GM23338 (cell line): ENCODE data around the gene PIGN. TPM values are rescaled to one million over a fixed set of nuclear protein-coding genes. Genes with fewer than 3 reads are reported as not detected.

Source experiments
- ATAC-seq: fragments of 200-7000 bp; cut with Tn5 transposase; 3 replicates; pipeline ENCODE4 v1.9.1; 2020
- DNase-seq: peaks from one replicate; pipeline ENCODE4 v3.0.0-alpha.2; 2015; ENCODE audit warnings: low spot score
- H2AFZ ChIP-seq: fragments of 200-600 bp; sonication (generic); 2 replicates; pipeline ENCODE4 v1.8.0; 2016; ENCODE audit warnings: antibody characterized with exemption, mild to moderate bottlenecking, moderate library complexity
- H3F3A ChIP-seq: fragments of 200-600 bp; sonication (generic); replicated peaks from 2 replicates; pipeline ENCODE4 v1.8.0; 2017; ENCODE audit warnings: antibody characterized with exemption, mixed run types, low read depth
- H3K27ac ChIP-seq: fragments of 200-600 bp; sonication (generic); 2 replicates; pipeline ENCODE4 v1.6.1; 2016; ENCODE audit warnings: low read depth
- H3K27me3 ChIP-seq: fragments of 200-600 bp; sonication (generic); 2 replicates; pipeline ENCODE4 v1.8.0; 2016; ENCODE audit warnings: mild to moderate bottlenecking, mixed run types, moderate library complexity; ENCODE audit not compliant: insufficient read depth
- H3K36me3 ChIP-seq: fragments of 200-600 bp; sonication (generic); 2 replicates; pipeline ENCODE4 v1.8.0; 2016; ENCODE audit warnings: mild to moderate bottlenecking; ENCODE audit not compliant: insufficient read depth
- H3K4me1 ChIP-seq: fragments of 200-600 bp; sonication (generic); 2 replicates; pipeline ENCODE4 v1.8.0; 2016; ENCODE audit warnings: mild to moderate bottlenecking, moderate library complexity; ENCODE audit not compliant: insufficient read depth
- H3K4me2 ChIP-seq: fragments of 200-600 bp; sonication (generic); 2 replicates; pipeline ENCODE4 v1.7.1; 2017; ENCODE audit warnings: mixed run types
- H3K4me3 ChIP-seq: fragments of 200-600 bp; sonication (generic); 2 replicates; pipeline ENCODE4 v1.6.1; 2016; ENCODE audit warnings: mixed run types
- H3K79me2 ChIP-seq: fragments of 200-600 bp; sonication (generic); replicated peaks from 2 replicates; pipeline ENCODE4 v1.8.0; 2017; ENCODE audit warnings: mild to moderate bottlenecking; ENCODE audit not compliant: insufficient read depth
- H3K9me2 ChIP-seq: fragments of 200-600 bp; sonication (generic); 2 replicates; pipeline ENCODE4 v1.8.0; 2017; ENCODE audit not compliant: insufficient read depth
- H4K20me1 ChIP-seq: fragments of 200-600 bp; sonication (generic); replicated peaks from 2 replicates; pipeline ENCODE4 v1.8.0; 2017; ENCODE audit warnings: mild to moderate bottlenecking; ENCODE audit not compliant: insufficient read depth
- H3K27ac Mint-ChIP-seq: 2 replicates; pipeline ENCODE4 v1.8.0; 2020; ENCODE audit warnings: inconsistent platforms, mild to moderate bottlenecking, moderate library complexity, mixed read lengths
- H3K27me3 Mint-ChIP-seq: 3 replicates; pipeline ENCODE4 v1.8.0; 2022; ENCODE audit warnings: low read depth, mild to moderate bottlenecking, moderate library complexity, mixed read lengths, inconsistent platforms; ENCODE audit not compliant: insufficient read depth, poor library complexity
- H3K36me3 Mint-ChIP-seq: 3 replicates; pipeline ENCODE4 v1.8.0; 2021; ENCODE audit warnings: low read depth, mild to moderate bottlenecking, inconsistent platforms, moderate library complexity, mixed read lengths
- H3K4me1 Mint-ChIP-seq: 3 replicates; pipeline ENCODE4 v1.8.0; 2020; ENCODE audit warnings: mild to moderate bottlenecking, inconsistent platforms, mixed read lengths
- H3K4me3 Mint-ChIP-seq: 3 replicates; pipeline ENCODE4 v1.8.0; 2021; ENCODE audit warnings: moderate library complexity, mild to moderate bottlenecking, inconsistent platforms, mixed read lengths
- H3K9me3 Mint-ChIP-seq: 3 replicates; pipeline ENCODE4 v1.8.0; 2020; ENCODE audit warnings: moderate library complexity, mild to moderate bottlenecking, inconsistent platforms, mixed read lengths
- CREB1 ChIP-seq: fragments of 250-450 bp; sonication (Bioruptor Pico); IDR thresholded peaks from 2 replicates; pipeline ENCODE4 v1.5.0; 2020; ENCODE audit warnings: low read depth, mild to moderate bottlenecking, moderate library complexity
- ETS1 ChIP-seq: IDR thresholded peaks from 2 replicates; pipeline ENCODE4 v1.6.1; 2016; ENCODE audit warnings: antibody characterized with exemption
- EZH2 ChIP-seq: fragments of 200-600 bp; sonication (generic); IDR thresholded peaks from one replicate; pipeline ENCODE4 v1.8.0; 2017; ENCODE audit warnings: antibody characterized with exemption, mild to moderate bottlenecking, low read depth; ENCODE audit not compliant: unreplicated experiment
- EZH2phosphoT487 ChIP-seq: fragments of 200-600 bp; sonication (generic); IDR thresholded peaks from one replicate; pipeline ENCODE4 v1.8.1; 2018; ENCODE audit warnings: antibody characterized with exemption; ENCODE audit not compliant: unreplicated experiment
- JUNB ChIP-seq: IDR thresholded peaks from one replicate; pipeline ENCODE4 v1.6.1; 2016; ENCODE audit warnings: antibody characterized with exemption; ENCODE audit not compliant: unreplicated experiment
- NANOG ChIP-seq: IDR thresholded peaks from 2 replicates; pipeline ENCODE4 v1.6.1; 2016; ENCODE audit warnings: antibody characterized with exemption, borderline replicate concordance
- POLR2AphosphoS5 ChIP-seq: IDR thresholded peaks from 2 replicates; pipeline ENCODE4 v1.6.1; 2016; ENCODE audit warnings: antibody characterized with exemption, low read depth
- STAT1 ChIP-seq: IDR thresholded peaks from one replicate; pipeline ENCODE4 v1.6.1; 2016; ENCODE audit warnings: antibody characterized with exemption; ENCODE audit not compliant: unreplicated experiment
- ZNF114 ChIP-seq: fragments of 250-450 bp; sonication (Bioruptor Pico); IDR thresholded peaks from 2 replicates; pipeline ENCODE4 v1.5.0; 2020; ENCODE audit warnings: mild to moderate bottlenecking, moderate library complexity
- ZNF331 ChIP-seq: fragments of 250-450 bp; sonication (Bioruptor Pico); IDR thresholded peaks from 2 replicates; pipeline ENCODE4 v1.5.0; 2020; ENCODE audit warnings: low read depth, mild to moderate bottlenecking, moderate library complexity
- polyA plus RNA-seq: library from polyadenylated mRNA; unstranded; fragments of >200 nt; fragmentation: Nextera tagmentation; extraction: Ambion mirVana; gene quantifications from 2 replicates; pipeline ENCODE4 v1.2.1, GENCODE V29; 2016
- total RNA-seq: library from RNA; depleted of rRNA; stranded (reverse); fragments of >200 nt; shearing (Covaris generic); gene quantifications from 2 replicates; pipeline ENCODE4 v1.2.3, GENCODE V29; 2014
- TF ChIP-seq, protein P1 (sequence below): fragments of 250-450 bp; sonication (Bioruptor Pico); IDR thresholded peaks from 2 replicates; pipeline ENCODE4 v1.5.0; 2020; ENCODE audit warnings: mild to moderate bottlenecking, moderate library complexity
- TF ChIP-seq, protein P2 (sequence below): IDR thresholded peaks from one replicate; pipeline ENCODE4 v1.6.1; 2018; ENCODE audit warnings: antibody characterized with exemption; ENCODE audit not compliant: unreplicated experiment
- TF ChIP-seq, protein P3 (sequence below), 2 experiments: fragments of 200-600 bp in 1 of 2; sonication (generic) in 1 of 2; conservative IDR thresholded peaks; 2 replicates each; pipeline versions ENCODE4 v1.5.1 to v1.6.1; 2016 to 2017; ENCODE audit warnings: antibody characterized with exemption in 2 of 2, low read depth in 2 of 2, mild to moderate bottlenecking in 2 of 2, moderate library complexity in 1 of 2

Gene PIGN
- total and polyA plus RNA-seq, 2 experiments from 2014 or later: 9.4 to 33.0 TPM

DNA sequence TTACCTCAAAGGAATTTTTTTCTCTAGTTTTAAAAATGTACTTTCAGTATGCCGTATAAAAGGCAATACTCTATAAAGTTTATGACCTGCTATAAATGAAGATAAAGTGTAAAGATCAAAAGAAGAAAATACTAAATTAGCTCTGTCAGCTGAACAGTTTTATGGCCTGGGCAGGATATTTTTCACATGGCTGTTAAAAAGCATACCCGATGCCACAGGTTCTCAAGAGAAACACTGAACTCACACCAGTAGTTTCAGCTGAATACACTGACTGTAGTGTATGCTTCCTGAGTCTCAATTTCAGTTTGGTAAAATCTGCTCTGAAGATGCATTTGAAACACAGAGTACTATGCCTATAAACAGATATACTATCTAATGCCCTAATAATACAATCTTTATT is 126.0 kb downstream of the PIGN start:
- no peaks in the 10 kb centered on the region for H3K4me1 ChIP-seq
- no peak overlapping the region for H3K27ac Mint-ChIP-seq
- 0 out of 2 replicates have a peak, but pooled peaks cover 3% of the 10 kb centered on the region for H3K9me2 ChIP-seq
- H3K4me2 ChIP-seq: no peak overlapping the region
- no peak overlapping the region for H3K27ac ChIP-seq
- no peaks in the 10 kb centered on the region for H3K4me1 Mint-ChIP-seq
- no peaks in the 10 kb centered on the region for H3K36me3 ChIP-seq
- H3K79me2 ChIP-seq: no peaks in the 10 kb centered on the region
- no peaks in the 10 kb centered on the region for H3F3A ChIP-seq
- ATAC-seq (no peak), DNase-seq (no peak)
- no peak overlapping the region for H3K4me3 ChIP-seq
- no peak overlapping the region for H3K4me3 Mint-ChIP-seq
- H3K9me3 Mint-ChIP-seq: no peaks in the 10 kb centered on the region
- peaks cover 5% of the 10 kb centered on the region for H3K27me3 Mint-ChIP-seq
- TF ChIP-seq, protein P1, sequence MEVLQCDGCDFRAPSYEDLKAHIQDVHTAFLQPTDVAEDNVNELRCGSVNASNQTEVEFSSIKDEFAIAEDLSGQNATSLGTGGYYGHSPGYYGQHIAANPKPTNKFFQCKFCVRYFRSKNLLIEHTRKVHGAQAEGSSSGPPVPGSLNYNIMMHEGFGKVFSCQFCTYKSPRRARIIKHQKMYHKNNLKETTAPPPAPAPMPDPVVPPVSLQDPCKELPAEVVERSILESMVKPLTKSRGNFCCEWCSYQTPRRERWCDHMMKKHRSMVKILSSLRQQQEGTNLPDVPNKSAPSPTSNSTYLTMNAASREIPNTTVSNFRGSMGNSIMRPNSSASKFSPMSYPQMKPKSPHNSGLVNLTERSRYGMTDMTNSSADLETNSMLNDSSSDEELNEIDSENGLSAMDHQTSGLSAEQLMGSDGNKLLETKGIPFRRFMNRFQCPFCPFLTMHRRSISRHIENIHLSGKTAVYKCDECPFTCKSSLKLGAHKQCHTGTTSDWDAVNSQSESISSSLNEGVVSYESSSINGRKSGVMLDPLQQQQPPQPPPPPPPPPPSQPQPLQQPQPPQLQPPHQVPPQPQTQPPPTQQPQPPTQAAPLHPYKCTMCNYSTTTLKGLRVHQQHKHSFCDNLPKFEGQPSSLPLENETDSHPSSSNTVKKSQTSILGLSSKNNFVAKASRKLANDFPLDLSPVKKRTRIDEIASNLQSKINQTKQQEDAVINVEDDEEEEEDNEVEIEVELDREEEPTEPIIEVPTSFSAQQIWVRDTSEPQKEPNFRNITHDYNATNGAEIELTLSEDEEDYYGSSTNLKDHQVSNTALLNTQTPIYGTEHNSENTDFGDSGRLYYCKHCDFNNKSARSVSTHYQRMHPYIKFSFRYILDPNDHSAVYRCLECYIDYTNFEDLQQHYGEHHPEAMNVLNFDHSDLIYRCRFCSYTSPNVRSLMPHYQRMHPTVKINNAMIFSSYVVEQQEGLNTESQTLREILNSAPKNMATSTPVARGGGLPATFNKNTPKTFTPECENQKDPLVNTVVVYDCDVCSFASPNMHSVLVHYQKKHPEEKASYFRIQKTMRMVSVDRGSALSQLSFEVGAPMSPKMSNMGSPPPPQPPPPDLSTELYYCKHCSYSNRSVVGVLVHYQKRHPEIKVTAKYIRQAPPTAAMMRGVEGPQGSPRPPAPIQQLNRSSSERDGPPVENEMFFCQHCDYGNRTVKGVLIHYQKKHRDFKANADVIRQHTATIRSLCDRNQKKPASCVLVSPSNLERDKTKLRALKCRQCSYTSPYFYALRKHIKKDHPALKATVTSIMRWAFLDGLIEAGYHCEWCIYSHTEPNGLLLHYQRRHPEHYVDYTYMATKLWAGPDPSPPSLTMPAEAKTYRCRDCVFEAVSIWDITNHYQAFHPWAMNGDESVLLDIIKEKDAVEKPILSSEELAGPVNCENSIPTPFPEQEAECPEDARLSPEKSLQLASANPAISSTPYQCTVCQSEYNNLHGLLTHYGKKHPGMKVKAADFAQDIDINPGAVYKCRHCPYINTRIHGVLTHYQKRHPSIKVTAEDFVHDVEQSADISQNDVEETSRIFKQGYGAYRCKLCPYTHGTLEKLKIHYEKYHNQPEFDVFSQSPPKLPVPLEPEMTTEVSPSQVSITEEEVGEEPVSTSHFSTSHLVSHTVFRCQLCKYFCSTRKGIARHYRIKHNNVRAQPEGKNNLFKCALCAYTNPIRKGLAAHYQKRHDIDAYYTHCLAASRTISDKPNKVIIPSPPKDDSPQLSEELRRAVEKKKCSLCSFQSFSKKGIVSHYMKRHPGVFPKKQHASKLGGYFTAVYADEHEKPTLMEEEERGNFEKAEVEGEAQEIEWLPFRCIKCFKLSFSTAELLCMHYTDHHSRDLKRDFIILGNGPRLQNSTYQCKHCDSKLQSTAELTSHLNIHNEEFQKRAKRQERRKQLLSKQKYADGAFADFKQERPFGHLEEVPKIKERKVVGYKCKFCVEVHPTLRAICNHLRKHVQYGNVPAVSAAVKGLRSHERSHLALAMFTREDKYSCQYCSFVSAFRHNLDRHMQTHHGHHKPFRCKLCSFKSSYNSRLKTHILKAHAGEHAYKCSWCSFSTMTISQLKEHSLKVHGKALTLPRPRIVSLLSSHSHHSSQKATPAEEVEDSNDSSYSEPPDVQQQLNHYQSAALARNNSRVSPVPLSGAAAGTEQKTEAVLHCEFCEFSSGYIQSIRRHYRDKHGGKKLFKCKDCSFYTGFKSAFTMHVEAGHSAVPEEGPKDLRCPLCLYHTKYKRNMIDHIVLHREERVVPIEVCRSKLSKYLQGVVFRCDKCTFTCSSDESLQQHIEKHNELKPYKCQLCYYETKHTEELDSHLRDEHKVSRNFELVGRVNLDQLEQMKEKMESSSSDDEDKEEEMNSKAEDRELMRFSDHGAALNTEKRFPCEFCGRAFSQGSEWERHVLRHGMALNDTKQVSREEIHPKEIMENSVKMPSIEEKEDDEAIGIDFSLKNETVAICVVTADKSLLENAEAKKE: no peak
- no peak for TF ChIP-seq ZNF114 (CRISPR knock-in tag)
- TF ChIP-seq, protein P2, sequence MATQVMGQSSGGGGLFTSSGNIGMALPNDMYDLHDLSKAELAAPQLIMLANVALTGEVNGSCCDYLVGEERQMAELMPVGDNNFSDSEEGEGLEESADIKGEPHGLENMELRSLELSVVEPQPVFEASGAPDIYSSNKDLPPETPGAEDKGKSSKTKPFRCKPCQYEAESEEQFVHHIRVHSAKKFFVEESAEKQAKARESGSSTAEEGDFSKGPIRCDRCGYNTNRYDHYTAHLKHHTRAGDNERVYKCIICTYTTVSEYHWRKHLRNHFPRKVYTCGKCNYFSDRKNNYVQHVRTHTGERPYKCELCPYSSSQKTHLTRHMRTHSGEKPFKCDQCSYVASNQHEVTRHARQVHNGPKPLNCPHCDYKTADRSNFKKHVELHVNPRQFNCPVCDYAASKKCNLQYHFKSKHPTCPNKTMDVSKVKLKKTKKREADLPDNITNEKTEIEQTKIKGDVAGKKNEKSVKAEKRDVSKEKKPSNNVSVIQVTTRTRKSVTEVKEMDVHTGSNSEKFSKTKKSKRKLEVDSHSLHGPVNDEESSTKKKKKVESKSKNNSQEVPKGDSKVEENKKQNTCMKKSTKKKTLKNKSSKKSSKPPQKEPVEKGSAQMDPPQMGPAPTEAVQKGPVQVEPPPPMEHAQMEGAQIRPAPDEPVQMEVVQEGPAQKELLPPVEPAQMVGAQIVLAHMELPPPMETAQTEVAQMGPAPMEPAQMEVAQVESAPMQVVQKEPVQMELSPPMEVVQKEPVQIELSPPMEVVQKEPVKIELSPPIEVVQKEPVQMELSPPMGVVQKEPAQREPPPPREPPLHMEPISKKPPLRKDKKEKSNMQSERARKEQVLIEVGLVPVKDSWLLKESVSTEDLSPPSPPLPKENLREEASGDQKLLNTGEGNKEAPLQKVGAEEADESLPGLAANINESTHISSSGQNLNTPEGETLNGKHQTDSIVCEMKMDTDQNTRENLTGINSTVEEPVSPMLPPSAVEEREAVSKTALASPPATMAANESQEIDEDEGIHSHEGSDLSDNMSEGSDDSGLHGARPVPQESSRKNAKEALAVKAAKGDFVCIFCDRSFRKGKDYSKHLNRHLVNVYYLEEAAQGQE: no peak
- TF ChIP-seq NANOG: no peak
- TF ChIP-seq, protein P3, sequence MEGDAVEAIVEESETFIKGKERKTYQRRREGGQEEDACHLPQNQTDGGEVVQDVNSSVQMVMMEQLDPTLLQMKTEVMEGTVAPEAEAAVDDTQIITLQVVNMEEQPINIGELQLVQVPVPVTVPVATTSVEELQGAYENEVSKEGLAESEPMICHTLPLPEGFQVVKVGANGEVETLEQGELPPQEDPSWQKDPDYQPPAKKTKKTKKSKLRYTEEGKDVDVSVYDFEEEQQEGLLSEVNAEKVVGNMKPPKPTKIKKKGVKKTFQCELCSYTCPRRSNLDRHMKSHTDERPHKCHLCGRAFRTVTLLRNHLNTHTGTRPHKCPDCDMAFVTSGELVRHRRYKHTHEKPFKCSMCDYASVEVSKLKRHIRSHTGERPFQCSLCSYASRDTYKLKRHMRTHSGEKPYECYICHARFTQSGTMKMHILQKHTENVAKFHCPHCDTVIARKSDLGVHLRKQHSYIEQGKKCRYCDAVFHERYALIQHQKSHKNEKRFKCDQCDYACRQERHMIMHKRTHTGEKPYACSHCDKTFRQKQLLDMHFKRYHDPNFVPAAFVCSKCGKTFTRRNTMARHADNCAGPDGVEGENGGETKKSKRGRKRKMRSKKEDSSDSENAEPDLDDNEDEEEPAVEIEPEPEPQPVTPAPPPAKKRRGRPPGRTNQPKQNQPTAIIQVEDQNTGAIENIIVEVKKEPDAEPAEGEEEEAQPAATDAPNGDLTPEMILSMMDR (conservative IDR thresholded peaks at IDR 0.05; ENCODE audit: low read depth in 2 of 2): no peak
- TF ChIP-seq ETS1: no peak
- TF ChIP-seq CREB1: no peak
- no peak for TF ChIP-seq EZH2
- TF ChIP-seq EZH2phosphoT487: no peak
- no peak for TF ChIP-seq POLR2AphosphoS5
- no peak for TF ChIP-seq JUNB
- no peak for TF ChIP-seq ZNF331 (CRISPR knock-in tag)
- no peak for TF ChIP-seq STAT1
- no peak overlapping the region for H2AFZ ChIP-seq
- no peaks in the 10 kb centered on the region for H3K27me3 ChIP-seq
- H4K20me1 ChIP-seq: no peaks in the 10 kb centered on the region
- H3K36me3 Mint-ChIP-seq: peaks cover 3% of the 10 kb centered on the region; the same call in 2 of the 3 replicates
